Measurements from ENCODE around the gene LMAN1. TPM values are rescaled to one million over a fixed set of nuclear protein-coding genes. Genes with fewer than 3 reads are reported as not detected.

The LMAN1 gene
- total RNA-seq, 1 experiment from 2014 or later: 73.7 TPM

- H3K9me2 ChIP-seq (ENCODE audit: insufficient read depth): no peaks in the 10 kb centered on the region
- no peaks in the 10 kb centered on the region for H3K4me1 ChIP-seq (ENCODE audit: control insufficient read depth in 1 of 2, insufficient read depth in 2 of 2, low read length in 2 of 2)
- intact Hi-C loops (cut with micrococcal nuclease): no loop called here
- no peaks in the 10 kb centered on the region for H3K36me3 ChIP-seq (ENCODE audit: control insufficient read depth in 1 of 2, insufficient read depth in 2 of 2, low read length in 2 of 2)
- H3K9ac ChIP-seq (ENCODE audit: low read length): no peak overlapping the region
- no peaks in the 10 kb centered on the region for H4K20me1 ChIP-seq (ENCODE audit: insufficient read depth)
- BruUV-seq (replicated peaks): no TSS peak
- no peak for TF ChIP-seq EZH2phosphoT487 (IDR thresholded peaks at IDR 0.05; ENCODE audit: borderline replicate concordance)
- no peak for TF ChIP-seq EZH2 (IDR thresholded peaks at IDR 0.05)
- no peak for TF ChIP-seq POLR2AphosphoS5 (IDR thresholded peaks at IDR 0.05; ENCODE audit: low read depth, low read length)
- no peak for TF ChIP-seq SIN3A (IDR thresholded peaks at IDR 0.05; ENCODE audit: low read depth)
- TF ChIP-seq POLR2A (IDR thresholded peaks at IDR 0.05; ENCODE audit: borderline replicate concordance, extremely low read depth, insufficient read depth, insufficient read length): no peak
- TF ChIP-seq ATF3 (IDR thresholded peaks at IDR 0.05): no peak
- no peak for TF ChIP-seq SP1 (IDR thresholded peaks at IDR 0.05; ENCODE audit: low read depth)
- TF ChIP-seq, protein P1, sequence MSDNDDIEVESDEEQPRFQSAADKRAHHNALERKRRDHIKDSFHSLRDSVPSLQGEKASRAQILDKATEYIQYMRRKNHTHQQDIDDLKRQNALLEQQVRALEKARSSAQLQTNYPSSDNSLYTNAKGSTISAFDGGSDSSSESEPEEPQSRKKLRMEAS (IDR thresholded peaks at IDR 0.05): no peak
- TF ChIP-seq ZNF274 (IDR thresholded peaks at IDR 0.05; ENCODE audit: low read depth, low read length): no peak
- TF ChIP-seq RAD21 (IDR thresholded peaks at IDR 0.05; ENCODE audit: low read depth): no peak
- no peak for TF ChIP-seq ELF1 (IDR thresholded peaks at IDR 0.05; ENCODE audit: borderline replicate concordance, low read depth)
- no peak for TF ChIP-seq CBX3 (IDR thresholded peaks at IDR 0.05; ENCODE audit: low read depth)
- no peak overlapping the region for H3K4me2 ChIP-seq (ENCODE audit: low read length)
- H3K4me3 ChIP-seq (replicated peaks in 1 of 2; ENCODE audit: low read depth in 1 of 2, low read length in 2 of 2): no peak overlapping the region
- ChIA-PET CTCF (no interaction called here), POLR2A (no interaction called here), RAD21 (ENCODE audit: low non-redundant PET in 1 of 2, low total read pairs in 2 of 2, uncharacterized antibody in 2 of 2, unreplicated experiment in 2 of 2) (interaction anchor here in 1 of 2 experiments (0.7 kb wide), 1 partner anchor 297 kb away, joined by 3 read pairs; no protein-coding TSS in a partner anchor)
- H3K27me3 ChIP-seq (ENCODE audit: insufficient read depth, low read length): no peaks in the 10 kb centered on the region
- H3K9me3 ChIP-seq (ENCODE audit: control insufficient read depth in 1 of 2, insufficient read depth in 1 of 2, low read depth in 1 of 2, low read length in 2 of 2): no peaks in the 10 kb centered on the region
- no peak for DNase-seq (ENCODE audit: low read depth, low spot score)
- no peak overlapping the region for H2AFZ ChIP-seq (ENCODE audit: low read depth, low read length, poor library complexity, severe bottlenecking)
- H3K79me2 ChIP-seq (ENCODE audit: insufficient read depth, low read length): no peaks in the 10 kb centered on the region
- no peak overlapping the region for H3K27ac ChIP-seq (ENCODE audit: low read depth, low read length)
- ATAC-seq: no peak
These were observed 26.1 kb upstream of the LMAN1 start for GRCh38 chr18:59385191-59385590.

- Histone ChIP-seq H3K9me2 (ENCODE audit: insufficient read depth) (no peaks in the 10 kb centered on the region), H3K9ac (ENCODE audit: low read length) (no peak overlapping the region), H3K36me3 (ENCODE audit: control insufficient read depth in 1 of 2, insufficient read depth in 2 of 2, low read length in 2 of 2) (no peaks in the 10 kb centered on the region), H4K20me1 (ENCODE audit: insufficient read depth) (no peaks in the 10 kb centered on the region), H3K9me3 (ENCODE audit: control insufficient read depth in 1 of 2, insufficient read depth in 1 of 2, low read depth in 1 of 2, low read length in 2 of 2) (no peaks in the 10 kb centered on the region), H3K4me3 (replicated peaks in 1 of 2; ENCODE audit: low read depth in 1 of 2, low read length in 2 of 2) (no peak overlapping the region), H3K79me2 (ENCODE audit: insufficient read depth, low read length) (no peaks in the 10 kb centered on the region), H3K27ac (ENCODE audit: low read depth, low read length) (no peak overlapping the region), H3K4me2 (ENCODE audit: low read length) (no peak overlapping the region), H3K27me3 (ENCODE audit: insufficient read depth, low read length) (no peaks in the 10 kb centered on the region), H2AFZ (ENCODE audit: low read depth, low read length, poor library complexity, severe bottlenecking) (no peak overlapping the region), H3K4me1 (ENCODE audit: control insufficient read depth in 1 of 2, insufficient read depth in 2 of 2, low read length in 2 of 2) (no peaks in the 10 kb centered on the region)
- ChIA-PET CTCF (no interaction called here), RAD21 (ENCODE audit: low non-redundant PET in 1 of 2, low total read pairs in 2 of 2, uncharacterized antibody in 2 of 2, unreplicated experiment in 2 of 2) (no interaction called here), POLR2A (no interaction called here)
- BruUV-seq (replicated peaks): no TSS peak
- intact Hi-C loops (cut with micrococcal nuclease): no loop called here
- ATAC-seq: no peak
- DNase-seq (ENCODE audit: low read depth, low spot score): no peak
- TF ChIP-seq SRF (IDR thresholded peaks at IDR 0.05; ENCODE audit: low read depth) (no peak), FOSL1 (IDR thresholded peaks at IDR 0.05; ENCODE audit: low read depth) (no peak), ATF3 (IDR thresholded peaks at IDR 0.05) (no peak), REST (IDR thresholded peaks at IDR 0.05; ENCODE audit: low read depth) (no peak), EGR1 (IDR thresholded peaks at IDR 0.05; ENCODE audit: low read depth) (no peak), RAD21 (IDR thresholded peaks at IDR 0.05; ENCODE audit: low read depth) (no peak), SIN3A (IDR thresholded peaks at IDR 0.05; ENCODE audit: low read depth) (no peak), ZNF274 (IDR thresholded peaks at IDR 0.05; ENCODE audit: low read depth, low read length) (no peak)
- TF ChIP-seq, protein P2, sequence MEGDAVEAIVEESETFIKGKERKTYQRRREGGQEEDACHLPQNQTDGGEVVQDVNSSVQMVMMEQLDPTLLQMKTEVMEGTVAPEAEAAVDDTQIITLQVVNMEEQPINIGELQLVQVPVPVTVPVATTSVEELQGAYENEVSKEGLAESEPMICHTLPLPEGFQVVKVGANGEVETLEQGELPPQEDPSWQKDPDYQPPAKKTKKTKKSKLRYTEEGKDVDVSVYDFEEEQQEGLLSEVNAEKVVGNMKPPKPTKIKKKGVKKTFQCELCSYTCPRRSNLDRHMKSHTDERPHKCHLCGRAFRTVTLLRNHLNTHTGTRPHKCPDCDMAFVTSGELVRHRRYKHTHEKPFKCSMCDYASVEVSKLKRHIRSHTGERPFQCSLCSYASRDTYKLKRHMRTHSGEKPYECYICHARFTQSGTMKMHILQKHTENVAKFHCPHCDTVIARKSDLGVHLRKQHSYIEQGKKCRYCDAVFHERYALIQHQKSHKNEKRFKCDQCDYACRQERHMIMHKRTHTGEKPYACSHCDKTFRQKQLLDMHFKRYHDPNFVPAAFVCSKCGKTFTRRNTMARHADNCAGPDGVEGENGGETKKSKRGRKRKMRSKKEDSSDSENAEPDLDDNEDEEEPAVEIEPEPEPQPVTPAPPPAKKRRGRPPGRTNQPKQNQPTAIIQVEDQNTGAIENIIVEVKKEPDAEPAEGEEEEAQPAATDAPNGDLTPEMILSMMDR (IDR thresholded peaks at IDR 0.05 in 2 of 3, conservative IDR thresholded peaks at IDR 0.05 in 1 of 3; ENCODE audit: borderline replicate concordance in 1 of 3, insufficient read depth in 1 of 3, low read depth in 2 of 3, low read length in 2 of 3): no peak
These were observed 24.8 kb upstream of the LMAN1 start for GRCh38 chr18:59383851-59384250.

Data from HCT116 (cell line).